Stimulated activated naive B cell treated with anti-CD40 and anti-IgM and Interleukin-4, amounts not matched to agents 10 μg/mL and 1 μg/mL and 100 μg/mL, for 72 hours (primary cell): Measurements from ENCODE around the gene CNFN.

Source experiments
- ATAC-seq, 2 donors: fragments of 150-1000 bp; cut with Tn5 transposase; replicated peaks; 2 replicates each; pipeline ENCODE4 v1.10.0; 2021; ENCODE audit warnings: moderate library complexity in 1 of 2
- DNase-seq: peaks from one replicate; pipeline ENCODE4 v3.0.0; 2021
- H3K27ac Mint-ChIP-seq: one replicate; pipeline ENCODE4 v1.8.0; 2022; ENCODE audit warnings: mild to moderate bottlenecking, mixed read lengths
- H3K27me3 Mint-ChIP-seq, 2 donors: one replicate each; pipeline ENCODE4 v1.8.0; 2022; ENCODE audit warnings: mixed read lengths in 2 of 2
- H3K36me3 Mint-ChIP-seq, 2 donors: one replicate each; pipeline ENCODE4 v1.8.0; 2022; ENCODE audit warnings: mixed read lengths in 2 of 2, mild to moderate bottlenecking in 1 of 2
- H3K4me1 Mint-ChIP-seq, 2 donors: one replicate each; pipeline ENCODE4 v1.8.0; 2022; ENCODE audit warnings: mixed read lengths in 2 of 2, mild to moderate bottlenecking in 1 of 2
- H3K4me3 Mint-ChIP-seq, 2 donors: one replicate each; pipeline ENCODE4 v1.8.0; 2022; ENCODE audit warnings: mild to moderate bottlenecking in 2 of 2, mixed read lengths in 2 of 2, moderate library complexity in 1 of 2
- H3K9me3 Mint-ChIP-seq, 2 donors: one replicate each; pipeline ENCODE4 v1.8.0; 2022; ENCODE audit warnings: mixed read lengths in 2 of 2, mild to moderate bottlenecking in 1 of 2

Gene CNFN

DNA sequence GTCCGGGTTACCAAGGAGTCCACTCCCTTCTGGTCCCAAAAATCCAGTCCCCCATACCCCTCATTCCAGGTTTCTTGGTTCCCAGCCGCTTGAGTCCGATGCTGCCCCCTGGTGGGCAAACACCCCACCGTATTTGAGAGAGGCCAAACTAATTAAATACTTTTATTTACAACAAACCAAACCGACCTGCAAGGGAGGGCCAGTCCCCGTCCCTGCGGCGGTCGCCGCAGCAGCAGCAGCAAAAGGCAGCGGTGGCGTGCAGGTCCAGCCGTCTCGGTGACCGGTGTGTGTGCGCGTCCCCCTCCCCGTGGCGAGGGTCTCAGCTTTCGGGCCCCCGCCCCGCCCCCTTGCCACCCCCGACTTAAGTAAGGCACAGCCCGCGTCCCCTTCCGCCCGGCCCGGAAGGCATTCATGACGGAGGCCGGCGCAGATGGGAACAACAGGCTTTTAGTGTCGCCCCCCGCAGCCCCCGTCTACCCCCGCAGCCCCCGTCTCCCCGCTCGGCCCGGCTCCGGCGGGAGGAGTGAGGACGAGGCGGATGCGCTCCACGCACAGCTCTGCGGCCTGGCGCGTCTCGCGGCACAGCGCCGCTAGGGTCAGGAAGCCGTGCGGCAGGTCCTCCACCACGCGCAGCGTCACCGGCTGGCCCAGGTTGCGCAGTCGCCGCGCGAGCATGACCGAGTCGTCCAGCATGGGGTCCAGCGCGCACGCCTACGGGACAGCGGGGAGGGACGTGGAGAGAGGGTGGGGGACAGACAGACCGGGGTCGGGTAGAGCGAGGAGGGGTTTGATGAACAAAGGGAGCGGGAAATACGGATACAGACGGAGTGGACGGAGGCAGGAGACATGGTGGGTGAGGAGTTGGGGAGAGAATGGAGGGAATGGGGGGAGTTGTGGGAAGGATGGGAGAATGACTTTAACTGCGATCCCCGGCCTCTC, 11.5 kb upstream of the CNFN start:
- ATAC-seq: peak; percentile 62 to 66
- H3K4me1 Mint-ChIP-seq: peaks cover 42 to 45% of the 10 kb centered on the region in 2 donors
- H3K27ac Mint-ChIP-seq: peak overlapping the region; percentile 85
- H3K4me3 Mint-ChIP-seq: peak overlapping the region; percentile 83 to 85
- peak; percentile 47 for DNase-seq
- H3K9me3 Mint-ChIP-seq: no peaks in the 10 kb centered on the region
- H3K27me3 Mint-ChIP-seq: no peaks in the 10 kb centered on the region
- peaks cover 23 to 29% of the 10 kb centered on the region in 2 donors for H3K36me3 Mint-ChIP-seq

DNA sequence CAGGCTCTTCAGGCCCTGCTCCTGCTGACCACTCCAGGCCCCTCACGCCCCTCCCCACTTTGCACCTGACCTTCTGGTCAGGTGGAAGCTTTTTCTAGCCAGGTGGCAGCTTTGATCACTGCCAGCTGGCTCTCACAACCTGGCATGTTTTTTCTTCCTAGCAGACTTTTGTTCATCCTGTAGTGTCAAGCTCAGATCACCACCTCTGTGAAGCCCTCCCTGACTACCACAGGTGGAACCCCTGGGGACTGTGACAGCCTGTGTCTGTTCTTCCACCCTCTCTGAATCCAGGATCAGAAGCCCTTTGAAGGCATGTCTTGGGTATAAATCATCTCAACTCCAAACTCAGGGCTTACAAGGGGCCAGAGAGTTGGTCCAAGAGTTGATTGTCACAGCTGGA, 10.3 kb upstream of the CNFN start:
- no peak for ATAC-seq
- no peak for DNase-seq
- Mint-ChIP-seq H3K9me3 (no peaks in the 10 kb centered on the region), H3K27me3 (no peaks in the 10 kb centered on the region), H3K36me3 (peaks cover 14 to 20% of the 10 kb centered on the region in 2 donors), H3K4me3 (peak overlapping the region in 1 of 2 donors; percentile 37), H3K4me1 (peaks cover 48 to 53% of the 10 kb centered on the region in 2 donors), H3K27ac (peak overlapping the region; percentile 81)

DNA sequence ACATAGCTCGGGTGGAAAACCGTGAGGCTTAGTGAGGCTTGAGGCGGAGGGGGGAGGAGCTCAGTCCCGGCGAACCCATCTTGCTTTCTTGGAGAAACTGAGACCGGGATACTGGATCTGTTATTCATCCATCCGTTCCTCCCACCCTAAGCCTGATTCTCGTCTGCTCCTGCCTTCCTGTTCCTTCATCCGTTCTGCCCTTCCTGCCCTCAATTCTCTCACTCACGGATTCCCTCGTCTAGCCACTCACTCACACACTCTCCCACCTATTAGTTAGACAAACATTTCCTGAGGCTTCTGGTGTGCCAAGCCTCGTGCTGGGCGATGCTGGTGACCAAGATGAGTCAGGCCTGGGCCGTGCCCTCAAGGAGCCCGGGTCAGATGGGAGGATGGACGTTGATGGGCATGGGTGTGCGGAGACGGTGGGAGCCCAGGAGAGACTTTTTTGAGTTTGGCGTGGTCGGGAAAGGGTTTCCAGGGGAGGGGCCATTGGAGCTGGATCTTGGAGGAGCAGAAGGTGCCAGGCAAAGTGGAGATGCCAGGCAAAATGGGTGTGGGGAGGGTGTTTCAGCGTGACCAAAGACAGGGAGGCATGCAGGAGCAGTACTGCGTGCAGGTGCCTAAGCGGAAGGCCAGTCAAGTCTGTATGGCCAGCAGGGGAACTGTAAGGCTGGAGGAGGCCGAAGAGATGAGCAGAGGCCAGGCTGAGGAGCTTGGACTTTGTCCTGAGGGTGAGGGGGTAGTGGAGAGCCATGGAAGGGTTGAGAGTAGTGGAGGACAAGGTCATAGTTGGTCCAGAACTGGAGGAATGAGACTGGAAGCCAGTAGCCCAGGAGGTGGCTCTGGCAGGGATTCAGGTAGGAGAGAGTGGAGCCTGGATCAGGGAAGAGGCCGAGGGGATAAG, 7.4 kb upstream of the CNFN start:
- peak overlapping the region; percentile 93 to 96 for H3K4me3 Mint-ChIP-seq
- no peaks in the 10 kb centered on the region for H3K27me3 Mint-ChIP-seq
- peaks cover 44 to 47% of the 10 kb centered on the region in 2 donors for H3K4me1 Mint-ChIP-seq
- ATAC-seq: peak in 1 of 2 donors; percentile 9
- peak overlapping the region; percentile 97 for H3K27ac Mint-ChIP-seq
- no peak for DNase-seq
- H3K36me3 Mint-ChIP-seq: peaks cover 6 to 11% of the 10 kb centered on the region in 2 donors
- no peaks in the 10 kb centered on the region for H3K9me3 Mint-ChIP-seq

DNA sequence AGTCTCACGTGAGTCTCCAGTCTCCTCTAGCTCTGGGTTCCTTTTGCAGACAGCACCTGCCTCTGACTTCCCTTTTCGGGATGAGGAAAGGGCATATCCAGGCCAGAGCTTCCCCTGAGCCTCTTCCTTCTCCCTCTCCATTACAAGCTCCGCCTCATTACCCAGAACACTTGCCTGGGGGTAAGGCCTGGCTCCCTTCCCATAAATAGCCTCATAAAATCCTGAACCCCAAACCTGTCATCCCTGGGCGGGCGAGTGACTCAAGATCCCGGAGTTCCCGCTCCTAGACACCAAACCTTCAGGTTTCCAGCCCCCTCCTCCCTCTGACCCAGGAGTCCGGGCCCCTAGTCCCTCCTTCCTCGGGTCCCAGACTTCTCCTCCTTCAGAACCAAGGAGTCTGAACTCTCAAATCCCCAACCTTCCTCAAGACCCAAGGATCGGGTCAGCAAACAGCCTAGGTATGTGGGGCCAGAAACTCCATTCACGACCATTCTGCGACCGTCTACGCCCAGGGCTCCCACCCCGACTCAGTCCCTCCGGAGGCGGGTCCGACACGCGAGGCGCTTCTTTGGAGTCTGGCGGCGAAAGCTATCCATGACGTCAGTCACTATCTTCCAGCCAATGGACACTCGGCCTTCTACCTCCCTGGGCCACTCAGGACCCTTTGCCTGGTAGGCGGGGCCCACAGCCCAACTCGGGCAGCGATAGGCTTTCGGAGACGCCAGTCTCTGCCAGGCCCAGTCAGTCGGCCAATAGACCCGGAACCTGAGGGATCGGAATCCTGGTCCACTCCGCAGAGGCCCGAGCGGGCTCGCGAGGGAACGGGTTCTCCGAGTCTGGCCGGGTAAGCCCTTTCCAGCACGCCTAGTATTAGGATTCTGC, 6.5 kb upstream of the CNFN start:
- Mint-ChIP-seq H3K27me3 (no peaks in the 10 kb centered on the region), H3K36me3 (peaks cover 6 to 11% of the 10 kb centered on the region in 2 donors), H3K4me1 (peaks cover 36 to 38% of the 10 kb centered on the region in 2 donors), H3K9me3 (no peaks in the 10 kb centered on the region), H3K4me3 (peak overlapping the region; percentile 93 to 96), H3K27ac (peak overlapping the region; percentile 97)
- ATAC-seq (peak; percentile 95 to 96), DNase-seq (peak; percentile 100)

DNA sequence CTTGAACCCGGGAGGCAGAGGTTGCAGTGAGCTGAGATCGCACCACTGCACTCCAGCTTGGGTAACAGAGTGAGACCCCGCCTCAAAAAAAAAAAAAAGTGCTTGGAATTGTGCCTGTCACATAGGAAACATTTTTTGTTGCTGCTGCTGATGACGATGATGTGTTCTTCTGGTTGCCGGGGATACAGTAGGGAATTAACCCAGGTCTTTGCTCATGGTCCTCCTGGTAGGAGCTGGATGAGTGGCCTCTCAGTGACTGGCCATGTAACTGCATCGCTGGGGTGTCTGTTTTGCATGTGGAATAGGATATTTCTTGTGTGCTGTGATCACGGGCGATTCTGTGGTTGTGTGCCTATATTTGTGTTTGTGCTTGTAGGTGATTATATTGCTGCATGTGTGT, 4.7 kb upstream of the CNFN start:
- Mint-ChIP-seq H3K36me3 (peaks cover 2 to 4% of the 10 kb centered on the region in 2 donors), H3K27me3 (peaks cover 13 to 16% of the 10 kb centered on the region in 2 donors), H3K9me3 (no peaks in the 10 kb centered on the region), H3K4me1 (peaks cover 23 to 27% of the 10 kb centered on the region in 2 donors), H3K4me3 (no peak overlapping the region), H3K27ac (no peak overlapping the region)
- DNase-seq: no peak
- ATAC-seq: no peak

DNA sequence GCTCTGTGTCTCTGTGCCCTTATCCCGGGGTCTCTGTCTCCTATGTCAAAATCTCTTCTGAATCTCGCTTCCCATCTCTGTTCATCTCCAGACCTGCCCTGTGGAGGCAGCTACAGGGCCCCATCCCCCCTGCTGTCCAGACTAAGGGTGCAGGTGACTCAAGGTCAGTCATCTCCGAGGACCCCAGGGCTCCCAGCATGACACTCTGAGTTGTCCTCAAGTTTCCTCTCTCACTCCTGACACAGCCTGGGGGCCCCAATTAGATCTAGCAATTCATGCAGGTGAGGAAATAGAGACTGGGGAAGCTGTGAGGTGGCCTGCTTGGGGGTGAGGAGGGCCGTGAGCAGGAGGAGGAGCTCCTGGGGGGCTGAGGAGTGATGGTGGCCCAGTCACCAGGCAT, 2.1 kb upstream of the CNFN start:
- DNase-seq (no peak), ATAC-seq (no peak)
- Mint-ChIP-seq H3K4me1 (peaks cover 13 to 20% of the 10 kb centered on the region in 2 donors), H3K27ac (no peak overlapping the region), H3K9me3 (no peaks in the 10 kb centered on the region), H3K27me3 (peaks cover 26 to 29% of the 10 kb centered on the region in 2 donors), H3K4me3 (no peak overlapping the region), H3K36me3 (no peaks in the 10 kb centered on the region)

DNA sequence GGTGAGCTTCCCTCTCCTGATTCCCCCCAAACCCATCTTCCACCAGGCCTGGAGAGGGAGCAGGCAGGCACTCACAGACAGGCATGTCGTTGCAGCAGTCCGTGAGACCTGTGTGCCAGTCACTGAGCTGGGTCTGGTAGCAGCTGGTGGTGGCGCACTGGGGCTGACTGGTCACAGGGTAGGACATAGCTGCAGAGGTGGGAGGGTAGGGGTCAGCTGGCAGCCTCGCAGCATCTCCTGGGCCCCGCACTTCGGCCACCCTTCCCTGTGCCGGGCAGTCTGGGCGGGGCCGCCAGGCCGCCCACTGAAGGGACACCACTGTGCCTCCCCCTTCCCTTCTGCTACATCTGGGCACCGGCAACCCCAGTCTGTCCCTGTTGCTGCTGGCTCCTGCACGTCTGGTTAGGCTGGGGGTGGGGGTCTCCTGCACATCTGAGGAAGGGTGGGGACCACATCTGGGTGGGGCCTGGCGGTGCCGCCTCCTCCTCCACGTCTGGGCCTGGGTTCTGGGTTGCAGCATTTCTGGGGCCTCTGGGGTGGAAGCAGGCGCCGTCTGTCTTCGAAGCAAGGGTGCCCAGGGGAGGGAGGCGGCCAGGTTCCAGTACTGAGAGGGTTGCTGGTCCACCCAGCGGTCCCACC, 1.1 kb downstream of the CNFN start:
- no peaks in the 10 kb centered on the region for H3K9me3 Mint-ChIP-seq
- H3K36me3 Mint-ChIP-seq: no peaks in the 10 kb centered on the region
- peaks cover 8 to 17% of the 10 kb centered on the region in 2 donors for H3K4me1 Mint-ChIP-seq
- H3K27me3 Mint-ChIP-seq: peaks cover 31 to 33% of the 10 kb centered on the region in 2 donors
- H3K4me3 Mint-ChIP-seq: no peak overlapping the region
- H3K27ac Mint-ChIP-seq: no peak overlapping the region
- DNase-seq (no peak), ATAC-seq (no peak)

DNA sequence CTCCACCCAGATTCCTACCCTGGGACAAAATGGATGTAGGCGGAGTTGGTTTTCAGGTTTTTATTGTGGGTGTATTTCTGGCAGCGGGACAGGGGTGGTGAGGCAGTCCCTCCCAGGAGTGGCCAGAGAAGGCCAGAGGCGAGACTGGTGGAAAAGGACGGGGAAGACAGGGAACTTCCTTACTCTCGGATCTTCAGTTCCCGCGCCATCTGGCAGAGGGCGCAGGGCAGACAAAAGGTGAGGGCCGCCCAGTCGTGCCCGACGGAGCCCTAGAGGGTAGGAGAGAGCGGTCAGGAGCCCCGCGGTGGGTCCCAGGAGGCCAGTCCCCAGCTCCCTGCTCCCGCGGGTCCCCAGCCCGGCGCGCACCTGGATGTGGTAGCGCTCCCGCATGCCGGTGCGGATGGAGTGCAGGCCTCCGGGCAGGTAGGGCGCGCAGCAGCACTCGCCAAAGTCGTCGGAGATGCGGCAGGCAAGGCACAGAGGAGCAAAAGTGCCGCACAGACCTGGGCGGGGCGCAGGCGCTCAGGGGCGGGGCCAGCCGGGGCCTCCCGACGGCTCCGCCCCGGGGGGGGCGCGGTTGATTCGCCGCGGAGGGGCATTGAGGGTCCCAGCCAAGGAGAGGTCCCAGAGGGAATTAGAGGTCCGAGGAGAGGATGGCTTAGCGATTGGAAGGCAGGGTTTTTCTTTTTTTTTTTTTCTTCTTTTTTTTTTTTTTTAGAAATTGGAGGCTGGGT, 3.0 kb downstream of the CNFN start:
- peaks cover 8 to 17% of the 10 kb centered on the region in 2 donors for H3K4me1 Mint-ChIP-seq
- peak overlapping the region; percentile 63 for H3K27ac Mint-ChIP-seq
- H3K27me3 Mint-ChIP-seq: peaks cover 39 to 42% of the 10 kb centered on the region in 2 donors
- peak; percentile 96 to 97 for ATAC-seq
- DNase-seq: peak; percentile 65
- H3K4me3 Mint-ChIP-seq: peak overlapping the region; percentile 75 to 83
- H3K36me3 Mint-ChIP-seq: no peaks in the 10 kb centered on the region
- no peaks in the 10 kb centered on the region for H3K9me3 Mint-ChIP-seq

DNA sequence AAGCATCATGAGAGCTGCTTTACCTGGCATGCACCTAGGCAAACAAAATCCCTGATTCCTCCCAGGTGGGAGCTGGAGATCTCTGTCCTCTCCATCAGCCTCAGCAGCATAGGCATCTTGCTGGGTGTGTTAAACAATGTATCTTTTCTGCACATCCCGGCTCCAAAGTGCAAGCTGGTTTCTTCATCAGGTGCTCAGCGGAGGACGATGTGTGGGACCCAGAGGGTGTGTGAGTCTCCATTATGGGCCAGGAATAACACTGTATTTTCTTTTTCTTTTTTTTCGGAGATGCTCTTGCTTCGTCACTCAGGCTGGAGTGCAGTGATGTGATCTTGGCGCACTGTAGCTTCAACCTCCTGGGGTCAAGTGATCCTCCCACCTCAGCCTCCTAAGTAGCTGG, 9.9 kb downstream of the CNFN start:
- Mint-ChIP-seq H3K27me3 (peaks cover 8 to 9% of the 10 kb centered on the region in 2 donors), H3K4me3 (no peak overlapping the region), H3K36me3 (peaks cover 2 to 13% of the 10 kb centered on the region in 2 donors), H3K27ac (no peak overlapping the region), H3K9me3 (no peaks in the 10 kb centered on the region), H3K4me1 (peaks cover 2 to 5% of the 10 kb centered on the region in 2 donors)
- DNase-seq (no peak), ATAC-seq (no peak)

DNA sequence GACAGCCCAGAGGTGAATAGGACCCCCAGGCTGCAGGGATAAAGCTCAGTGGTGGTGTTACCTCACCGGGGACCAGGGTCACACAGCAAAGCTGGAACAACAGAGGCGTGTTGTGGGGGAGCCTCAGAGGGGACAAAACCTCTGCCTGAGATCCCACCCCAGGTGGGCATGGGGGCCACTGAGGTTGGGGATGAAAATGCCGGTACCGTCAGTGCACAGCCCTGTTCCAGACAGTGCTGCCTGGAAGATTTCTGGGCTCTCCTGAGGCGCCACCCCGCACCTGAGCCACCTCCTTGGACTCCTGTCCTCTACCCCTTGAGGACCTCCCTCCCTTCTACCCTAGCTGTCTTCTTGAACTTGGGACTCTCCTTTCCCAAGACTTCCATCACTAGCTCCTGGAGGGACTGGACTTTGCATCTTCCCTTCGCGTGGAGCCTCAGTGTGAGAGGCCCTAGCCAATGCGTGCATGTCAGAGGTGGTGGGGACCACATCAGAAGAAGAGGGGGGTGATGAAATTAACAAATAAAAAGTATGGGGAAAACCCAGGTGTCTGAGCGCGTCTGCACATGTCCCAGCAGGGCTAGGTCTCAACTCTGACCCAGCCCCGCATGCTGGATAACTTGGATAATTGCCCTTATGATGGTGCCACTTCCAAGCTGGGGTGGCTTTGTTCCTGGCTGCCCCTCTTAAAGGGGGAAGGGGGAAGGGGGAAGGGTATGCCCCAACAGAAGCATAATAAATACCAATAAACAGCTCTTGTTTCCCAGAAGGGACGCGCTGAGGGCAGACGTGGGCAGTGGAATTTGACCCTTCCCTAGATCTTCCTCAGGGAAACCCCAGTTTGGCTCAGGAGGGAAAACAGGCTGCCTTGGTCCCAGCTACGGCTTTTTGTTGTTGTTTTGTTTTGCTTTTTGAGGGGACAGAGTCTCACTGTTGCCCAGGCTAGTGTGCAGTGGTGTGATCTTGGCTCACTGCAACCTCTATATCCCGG, 11.6 kb downstream of the CNFN start:
- H3K36me3 Mint-ChIP-seq: peaks cover 11 to 22% of the 10 kb centered on the region in 2 donors
- no peak overlapping the region for H3K27ac Mint-ChIP-seq
- peak in 1 of 2 donors; percentile 5 for ATAC-seq
- no peak overlapping the region for H3K4me3 Mint-ChIP-seq
- peaks cover 8 to 9% of the 10 kb centered on the region in 2 donors for H3K27me3 Mint-ChIP-seq
- no peaks in the 10 kb centered on the region for H3K9me3 Mint-ChIP-seq
- no peak for DNase-seq
- H3K4me1 Mint-ChIP-seq: peaks cover 2 to 5% of the 10 kb centered on the region in 2 donors

DNA sequence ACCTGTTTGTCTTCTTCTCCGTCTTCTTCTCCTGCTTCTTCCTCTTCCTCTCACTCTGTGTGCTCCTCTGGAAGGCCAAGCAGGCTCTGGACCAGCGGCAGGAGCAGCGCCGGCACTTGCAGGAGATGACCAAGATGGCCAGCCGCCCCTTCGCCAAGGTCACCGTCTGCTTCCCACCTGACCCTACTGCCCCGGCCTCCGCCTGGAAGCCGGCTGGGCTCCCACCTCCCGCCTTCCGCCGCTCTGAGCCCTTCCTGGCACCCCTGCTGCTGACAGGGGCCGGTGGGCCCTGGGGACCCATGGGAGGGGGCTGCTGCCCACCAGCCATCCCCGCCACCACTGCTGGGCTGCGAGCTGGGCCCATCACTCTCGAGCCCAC, 13.9 kb downstream of the CNFN start:
- Mint-ChIP-seq H3K4me1 (peaks cover 8 to 22% of the 10 kb centered on the region in 2 donors), H3K9me3 (no peaks in the 10 kb centered on the region), H3K36me3 (peaks cover 11 to 22% of the 10 kb centered on the region in 2 donors), H3K4me3 (no peak overlapping the region), H3K27ac (no peak overlapping the region), H3K27me3 (no peaks in the 10 kb centered on the region)
- DNase-seq (no peak), ATAC-seq (no peak)
